ENCODE measurements around the gene ISLR. TPM values are rescaled to one million over a fixed set of nuclear protein-coding genes. Genes with fewer than 3 reads are reported as not detected.

The ISLR gene
- total RNA-seq, 1 experiment from 2014 or later, result not detected

- peaks cover 93% of the 10 kb centered on the region for H3K4me1 ChIP-seq (replicated peaks; ENCODE audit: insufficient read depth)
- H3K79me2 ChIP-seq (ENCODE audit: low read depth), result peaks cover 53% of the 10 kb centered on the region
- peak overlapping the region; percentile 95 for H3K27ac ChIP-seq
- peak overlapping the region; percentile 96 for H3K4me2 ChIP-seq
- no peak for TF ChIP-seq CTCF (conservative IDR thresholded peaks at IDR 0.05)
- no peak for TF ChIP-seq EZH2 (IDR thresholded peaks at IDR 0.05; ENCODE audit: low read depth)
- peak; percentile 96 to 98 for DNase-seq
- no peak overlapping the region; the same call in 1 of the 2 replicates for H3K4me3 ChIP-seq
- BruUV-seq (replicated peaks), result no TSS peak
- POLR2A ChIA-PET (ENCODE audit: unreplicated experiment), result interaction anchor here (0.5 to 1.6 kb wide), 6 partner anchors 13 to 84 kb away, joined by 3 to 17 read pairs (median 4); no protein-coding TSS in a partner anchor
- peaks cover 42% of the 10 kb centered on the region for H3K36me3 ChIP-seq (ENCODE audit: low read depth)
- peaks cover 69% of the 10 kb centered on the region for H3F3A ChIP-seq (ENCODE audit: insufficient read depth, low read depth)
- H3K27me3 ChIP-seq (ENCODE audit: insufficient read depth, low read depth), result no peaks in the 10 kb centered on the region
- intact Hi-C loops (cut with micrococcal nuclease; ENCODE audit: unreplicated experiment), result loop anchor here (1.0 kb wide), 1 partner anchor 44 kb away; no protein-coding TSS in a partner anchor
- no peaks in the 10 kb centered on the region for H4K20me1 ChIP-seq (ENCODE audit: insufficient read depth)
- CTCF ChIA-PET, result interaction anchor here (0.5 to 1.2 kb wide), 2 partner anchors 68 to 112 kb away, joined by 3 to 5 read pairs; no protein-coding TSS in a partner anchor
- no peaks in the 10 kb centered on the region for H3K9me3 ChIP-seq (ENCODE audit: insufficient read depth, low read depth)
- H2AFZ ChIP-seq, result no peak overlapping the region
- no peaks in the 10 kb centered on the region for H3K9me2 ChIP-seq (ENCODE audit: insufficient read depth)
Measured at GRCh38 chr15:74196175-74196574, 22.7 kb downstream of the ISLR start.

- no peaks in the 10 kb centered on the region for H4K20me1 ChIP-seq (ENCODE audit: insufficient read depth)
- no peaks in the 10 kb centered on the region for H3K9me2 ChIP-seq (ENCODE audit: insufficient read depth)
- H3F3A ChIP-seq (ENCODE audit: insufficient read depth, low read depth), result peaks cover 81% of the 10 kb centered on the region
- no peaks in the 10 kb centered on the region for H3K9me3 ChIP-seq (ENCODE audit: insufficient read depth, low read depth)
- peak overlapping the region; percentile 96 for H3K4me2 ChIP-seq
- H3K79me2 ChIP-seq (ENCODE audit: low read depth), result peaks cover 65% of the 10 kb centered on the region
- H2AFZ ChIP-seq, result no peak overlapping the region
- H3K36me3 ChIP-seq (ENCODE audit: low read depth), result peaks cover 30% of the 10 kb centered on the region
- peak overlapping the region; percentile 95 for H3K27ac ChIP-seq
- ChIA-PET POLR2A (ENCODE audit: unreplicated experiment) (interaction anchor here (1.6 kb wide), 1 partner anchor 18 kb away, joined by 17 read pairs; no protein-coding TSS in a partner anchor), CTCF (interaction anchor here (0.7 kb wide), 1 partner anchor 116 kb away, joined by 6 read pairs; no protein-coding TSS in a partner anchor)
- no TSS peak for BruUV-seq (replicated peaks)
- intact Hi-C loops (cut with micrococcal nuclease; ENCODE audit: unreplicated experiment), result no loop called here
- no peaks in the 10 kb centered on the region for H3K27me3 ChIP-seq (ENCODE audit: insufficient read depth, low read depth)
- DNase-seq, result no peak
- no peak overlapping the region for H3K4me3 ChIP-seq
- TF ChIP-seq EZH2 (IDR thresholded peaks at IDR 0.05; ENCODE audit: low read depth) (no peak), CTCF (conservative IDR thresholded peaks at IDR 0.05) (no peak)
- H3K4me1 ChIP-seq (replicated peaks; ENCODE audit: insufficient read depth), result peaks cover 88% of the 10 kb centered on the region
Measured at GRCh38 chr15:74197176-74197965, 23.9 kb downstream of the ISLR start.

- Histone ChIP-seq H3F3A (ENCODE audit: insufficient read depth, low read depth) (peaks cover 80% of the 10 kb centered on the region), H3K27ac (peak overlapping the region; percentile 95), H3K4me2 (peak overlapping the region; percentile 96), H3K9me2 (ENCODE audit: insufficient read depth) (no peaks in the 10 kb centered on the region), H2AFZ (no peak overlapping the region), H3K4me1 (replicated peaks; ENCODE audit: insufficient read depth) (peaks cover 80% of the 10 kb centered on the region), H3K9me3 (ENCODE audit: insufficient read depth, low read depth) (no peaks in the 10 kb centered on the region), H3K79me2 (ENCODE audit: low read depth) (peaks cover 70% of the 10 kb centered on the region), H4K20me1 (ENCODE audit: insufficient read depth) (no peaks in the 10 kb centered on the region), H3K27me3 (ENCODE audit: insufficient read depth, low read depth) (no peaks in the 10 kb centered on the region), H3K36me3 (ENCODE audit: low read depth) (peaks cover 26% of the 10 kb centered on the region), H3K4me3 (peak overlapping the region; percentile 73; the same call in 1 of the 2 replicates)
- POLR2A ChIA-PET (ENCODE audit: unreplicated experiment), result interaction anchor here (0.6 kb wide), 1 partner anchor 37 kb away, joined by 3 read pairs; the partner anchor contains the start of gene CCDC33
- intact Hi-C loops (cut with micrococcal nuclease; ENCODE audit: unreplicated experiment), result no loop called here
- CTCF ChIA-PET, result no interaction called here
- no TSS peak for BruUV-seq (replicated peaks)
- TF ChIP-seq CTCF (conservative IDR thresholded peaks at IDR 0.05) (no peak), EZH2 (IDR thresholded peaks at IDR 0.05; ENCODE audit: low read depth) (no peak)
- no peak for DNase-seq
Measured at GRCh38 chr15:74199297-74199652, 25.8 kb downstream of the ISLR start.

All from PC-9 (cell line).